ENCODE measurements around the gene HIGD1C.

Gene HIGD1C

GRCh38 chr12:50949801-50950302 lies 2.5 kb upstream of the HIGD1C start:
- TF ChIP-seq ZNF776 (tag by site-specific recombination; IDR thresholded peaks at IDR 0.05; ENCODE audit: borderline replicate concordance): no peak
- TF ChIP-seq ZNF362 (tag by site-specific recombination; IDR thresholded peaks at IDR 0.05): no peak
- no peak for TF ChIP-seq SETDB1 (IDR thresholded peaks at IDR 0.05; ENCODE audit: insufficient read length, low read length)
- no peak for TF ChIP-seq ZNF350 (tag by site-specific recombination; IDR thresholded peaks at IDR 0.05)
- no peak for TF ChIP-seq ZNF138 (tag by site-specific recombination; IDR thresholded peaks at IDR 0.05; ENCODE audit: borderline replicate concordance)
- TF ChIP-seq ZSCAN4 (tag by site-specific recombination; IDR thresholded peaks at IDR 0.05): no peak
- TF ChIP-seq ZNF629 (tag by site-specific recombination; IDR thresholded peaks at IDR 0.05): no peak
- TF ChIP-seq ZNF2 (tag by site-specific recombination; IDR thresholded peaks at IDR 0.05): no peak
- TF ChIP-seq ZFP37 (tag by site-specific recombination; IDR thresholded peaks at IDR 0.05): no peak
- Histone ChIP-seq H3K9me3 (ENCODE audit: control insufficient read depth, insufficient read depth, low read depth, low read length) (no peaks in the 10 kb centered on the region), H3K36me3 (ENCODE audit: control insufficient read depth in 2 of 2, insufficient read depth in 1 of 2, low read length in 2 of 2) (no peaks in the 10 kb centered on the region), H3K4me1 (ENCODE audit: control insufficient read depth, insufficient read depth, low read length) (no peaks in the 10 kb centered on the region), H3K27ac (ENCODE audit: extremely low read depth, low read depth, low read length) (no peak overlapping the region), H3K4me3 (ENCODE audit: low read depth, low read length) (no peak overlapping the region)
- POLR2A ChIA-PET: no interaction called here
- CTCF ChIA-PET: interaction anchor here (1.0 to 1.1 kb wide), 2 partner anchors 36 to 124 kb away, joined by 3 read pairs; no protein-coding TSS in a partner anchor

- CTCF ChIA-PET: no interaction called here
- H3K9me3 ChIP-seq (ENCODE audit: control insufficient read depth, insufficient read depth, low read depth, low read length): no peaks in the 10 kb centered on the region
- POLR2A ChIA-PET: no interaction called here
- H3K4me1 ChIP-seq (ENCODE audit: control insufficient read depth, insufficient read depth, low read length): no peaks in the 10 kb centered on the region
- no peaks in the 10 kb centered on the region for H3K36me3 ChIP-seq (ENCODE audit: control insufficient read depth in 2 of 2, insufficient read depth in 1 of 2, low read length in 2 of 2)
- no peak overlapping the region for H3K27ac ChIP-seq (ENCODE audit: extremely low read depth, low read depth, low read length)
- TF ChIP-seq EGR2 (tag by site-specific recombination; IDR thresholded peaks at IDR 0.05; ENCODE audit: low read depth): no peak
- TF ChIP-seq ZNF529 (tag by site-specific recombination; IDR thresholded peaks at IDR 0.05; ENCODE audit: insufficient replicate concordance): no peak
- no peak for TF ChIP-seq ZNF830 (tag by site-specific recombination; IDR thresholded peaks at IDR 0.05; ENCODE audit: low read depth)
- TF ChIP-seq ZNF26 (tag by site-specific recombination; IDR thresholded peaks at IDR 0.05): no peak
- TF ChIP-seq TCF7L2 (IDR thresholded peaks at IDR 0.05; ENCODE audit: borderline replicate concordance, low read depth, low read length): no peak
- no peak for TF ChIP-seq BCL6B (tag by site-specific recombination; IDR thresholded peaks at IDR 0.05)
- no peak for TF ChIP-seq ZNF521 (tag by site-specific recombination; IDR thresholded peaks at IDR 0.05)
- TF ChIP-seq ZNF433 (tag by site-specific recombination; IDR thresholded peaks at IDR 0.05; ENCODE audit: low read depth): no peak
- no peak for TF ChIP-seq ZNF701 (tag by site-specific recombination; IDR thresholded peaks at IDR 0.05)
- no peak for TF ChIP-seq ZNF510 (tag by site-specific recombination; IDR thresholded peaks at IDR 0.05; ENCODE audit: insufficient replicate concordance)
- TF ChIP-seq ZNF645 (tag by site-specific recombination; IDR thresholded peaks at IDR 0.05): no peak
- no peak for TF ChIP-seq ZNF362 (tag by site-specific recombination; IDR thresholded peaks at IDR 0.05)
- no peak for TF ChIP-seq ZNF169 (tag by site-specific recombination; IDR thresholded peaks at IDR 0.05)
- TF ChIP-seq ZNF473 (tag by site-specific recombination; IDR thresholded peaks at IDR 0.05): no peak
- TF ChIP-seq CTCF (tag by site-specific recombination; IDR thresholded peaks at IDR 0.05): no peak
- TF ChIP-seq ZSCAN16 (tag by site-specific recombination; IDR thresholded peaks at IDR 0.05): no peak
- TF ChIP-seq HOXD13 (CRISPR knock-in tag; IDR thresholded peaks at IDR 0.05; ENCODE audit: borderline replicate concordance): no peak
- H3K4me3 ChIP-seq (ENCODE audit: low read depth, low read length): no peak overlapping the region
Measured at GRCh38 chr12:50951112-50951511, 1.2 kb upstream of the HIGD1C start.
